GM15510 (cell line): ENCODE results near the gene RET.

Experiments used
- POLR2A ChIP-seq: IDR thresholded peaks from 3 replicates; pipeline ENCODE4 v1.6.1; 2011; ENCODE audit warnings: borderline replicate concordance; ENCODE audit not compliant: insufficient read length; ENCODE audit errors: extremely low read depth

RET gene

DNA sequence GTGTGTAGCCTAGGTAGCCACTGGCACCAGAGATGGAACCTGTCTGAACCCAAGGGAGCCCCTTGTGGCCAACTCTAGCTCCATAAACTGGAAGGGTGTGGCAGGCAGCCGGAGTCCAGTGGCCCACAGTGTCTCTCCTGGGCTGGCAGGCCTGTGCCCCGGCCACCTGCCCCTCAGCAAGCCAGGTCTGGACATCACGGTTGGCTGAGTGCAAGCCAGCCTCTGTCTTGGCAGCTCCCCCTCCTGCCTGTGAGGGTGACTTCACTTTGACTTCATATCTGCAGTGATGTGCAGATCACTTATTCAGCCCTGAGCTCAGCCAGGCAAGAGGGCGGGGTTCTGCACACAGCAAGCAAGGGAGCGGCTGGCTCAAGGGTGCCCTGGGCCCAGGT lies 1.3 kb upstream of the RET start:
- no peak for TF ChIP-seq POLR2A

DNA sequence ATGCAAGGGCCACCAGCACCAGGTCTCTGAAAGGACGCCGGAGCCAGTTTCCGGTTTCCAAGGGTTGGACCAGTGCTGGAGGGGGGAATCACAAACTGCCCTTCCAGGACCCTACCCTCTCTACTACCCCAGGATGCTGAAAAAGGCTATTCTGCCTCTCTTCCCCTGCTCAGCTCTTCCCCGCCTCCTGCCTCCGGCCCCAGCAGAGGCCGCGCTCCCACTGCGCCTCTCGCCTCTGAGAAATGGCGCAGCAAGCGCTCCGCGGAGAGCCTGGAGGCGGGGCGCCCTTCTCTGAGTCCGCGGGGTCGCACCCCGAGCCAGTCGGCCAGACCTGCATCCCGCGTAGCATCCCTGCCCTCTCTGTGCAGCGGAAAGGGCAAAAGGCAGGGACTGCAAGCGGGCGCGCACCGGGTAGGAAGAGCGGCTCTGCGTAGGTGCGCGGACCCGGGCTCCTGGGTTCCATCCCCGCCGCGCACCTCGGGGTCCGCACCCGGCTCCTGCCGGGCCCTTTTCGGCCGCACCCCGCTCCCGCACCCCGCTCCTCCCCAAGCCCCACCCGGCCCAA lies 476 bp upstream of the RET start:
- TF ChIP-seq POLR2A: no peak

GRCh38 chr10:43077421-43078171 lies 727 bp downstream of the RET start:
- TF ChIP-seq POLR2A: no peak

- no peak for TF ChIP-seq POLR2A
Measured at GRCh38 chr10:43078175-43078985, 1.5 kb downstream of the RET start.

DNA sequence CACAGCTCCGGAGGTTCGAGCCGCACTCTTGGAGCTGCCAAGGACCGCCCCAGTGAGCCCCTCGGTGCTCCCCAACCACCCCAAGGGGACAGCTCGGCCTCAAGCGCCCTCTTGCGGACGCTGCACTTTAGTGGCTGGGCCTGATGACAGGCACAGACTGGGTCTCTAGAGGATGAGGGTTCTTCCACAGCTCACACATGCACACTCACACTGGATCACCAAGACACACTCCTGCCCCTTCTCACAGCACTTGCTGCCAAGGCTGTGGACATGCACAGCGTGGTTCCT lies 2.1 kb downstream of the RET start:
- TF ChIP-seq POLR2A: no peak

DNA sequence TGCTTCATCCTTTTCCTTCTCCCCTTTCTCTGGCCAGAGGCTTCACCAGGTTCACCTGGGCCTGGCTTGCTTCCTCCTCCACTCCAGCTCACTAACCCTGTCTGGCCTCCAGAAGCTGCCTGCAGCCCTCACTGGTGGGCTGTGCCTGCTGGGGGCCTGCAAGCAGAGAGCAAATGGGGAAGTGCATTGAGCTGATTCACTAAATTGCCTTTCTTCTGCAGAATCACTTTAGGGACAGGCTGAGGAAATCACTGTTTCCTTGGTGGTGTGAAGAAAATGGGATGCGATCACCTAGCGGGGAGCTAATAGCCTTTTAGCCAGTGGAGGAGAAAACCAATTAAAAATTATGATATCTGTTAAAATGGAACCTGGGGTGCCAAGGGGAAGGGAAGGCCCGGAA lies 3.0 kb downstream of the RET start:
- no peak for TF ChIP-seq POLR2A

GRCh38 chr10:43082087-43082486 lies 5.2 kb downstream of the RET start:
- no peak for TF ChIP-seq POLR2A

GRCh38 chr10:43082746-43083145 lies 5.9 kb downstream of the RET start:
- no peak for TF ChIP-seq POLR2A

DNA sequence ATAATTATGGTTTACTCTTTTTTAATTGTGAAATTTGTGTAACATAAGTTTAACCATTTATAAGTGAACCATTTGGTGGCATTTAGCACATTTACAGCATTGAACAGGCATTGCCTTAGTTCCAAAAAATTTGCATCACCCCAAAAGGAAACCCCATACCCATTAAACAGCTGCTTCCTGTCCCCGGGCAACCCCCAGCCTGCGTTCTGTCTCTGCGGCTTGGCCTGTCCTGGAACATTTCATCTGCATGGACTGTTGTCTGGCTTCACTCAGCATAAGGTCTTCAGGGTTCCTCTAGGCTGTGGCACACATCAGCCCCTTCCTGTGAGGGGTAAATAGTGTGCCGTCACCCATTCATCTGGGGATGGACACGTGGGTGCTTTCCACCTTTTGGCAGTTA lies 6.9 kb downstream of the RET start:
- no peak for TF ChIP-seq POLR2A

- TF ChIP-seq POLR2A: no peak
Measured at GRCh38 chr10:43084812-43085211, 7.9 kb downstream of the RET start.

- TF ChIP-seq POLR2A: no peak
Measured at GRCh38 chr10:43086321-43086942, 9.6 kb downstream of the RET start.

- TF ChIP-seq POLR2A: no peak
Measured at GRCh38 chr10:43089519-43089918, 12.7 kb downstream of the RET start.

DNA sequence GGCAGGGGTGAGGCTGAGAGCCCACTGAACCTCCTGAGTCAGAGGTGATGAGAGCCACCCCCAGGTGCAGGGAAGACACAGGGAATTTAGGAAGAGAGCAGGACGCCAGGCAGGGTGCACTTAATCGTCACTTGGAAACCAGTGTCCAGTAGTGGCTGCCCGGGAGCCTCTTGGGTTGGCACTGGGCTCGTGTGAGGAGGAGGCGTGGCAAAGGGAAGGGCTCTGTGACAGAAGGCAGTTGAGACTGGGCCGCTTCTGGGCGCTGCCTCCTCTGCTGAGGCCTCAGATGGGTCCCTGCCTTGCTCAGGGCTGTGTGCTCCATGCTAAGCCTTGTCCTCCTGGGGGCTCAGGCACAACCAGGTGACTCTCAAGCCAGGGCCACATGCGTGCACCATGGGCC lies 13.3 kb downstream of the RET start:
- no peak for TF ChIP-seq POLR2A

- TF ChIP-seq POLR2A: no peak
Measured at GRCh38 chr10:43090664-43091063, 13.8 kb downstream of the RET start.

DNA sequence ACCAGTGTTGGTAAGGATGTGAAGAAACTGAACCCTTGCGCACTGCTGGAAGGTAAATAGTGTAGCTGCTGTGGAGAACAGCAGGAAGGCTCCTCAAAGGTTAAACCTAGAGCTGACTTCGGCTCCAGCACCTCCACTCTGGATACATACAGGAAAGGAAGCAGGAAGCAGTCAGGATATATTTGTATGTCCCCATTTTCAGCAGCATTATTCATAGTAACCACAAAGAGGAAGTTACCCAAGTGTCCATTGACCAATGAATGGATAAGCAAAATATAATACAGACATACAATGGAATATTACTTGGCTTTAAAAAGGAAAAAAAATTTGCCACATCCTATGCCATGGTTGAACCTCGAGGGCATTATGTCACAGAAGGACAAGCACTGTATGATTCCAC lies 15.0 kb downstream of the RET start:
- no peak for TF ChIP-seq POLR2A
